Uterus (tissue), 2 donors: ENCODE results near the gene FJX1.

Experiments
- CTCF ChIP-seq, 4 experiments: fragments of 200-600 bp in 2 of 4; fragments of 450-650 bp in 2 of 4; sonication (generic) in 2 of 4; IDR thresholded peaks; one replicate each; pipeline ENCODE4 v1.5.1; 2016 to 2019; ENCODE audit warnings: antibody characterized with exemption in 4 of 4, mild to moderate bottlenecking in 2 of 4, moderate library complexity in 1 of 4
- POLR2A ChIP-seq, 2 donors: fragments of 450-650 bp; IDR thresholded peaks; one replicate each; pipeline ENCODE4 v1.6.1; 2016; ENCODE audit warnings: antibody characterized with exemption in 2 of 2, mild to moderate bottlenecking in 1 of 2, moderate library complexity in 1 of 2

- peak in 2 of 4 experiments; percentile 2 to 27 for TF ChIP-seq CTCF (IDR thresholded peaks at IDR 0.05)
- TF ChIP-seq POLR2A (IDR thresholded peaks at IDR 0.05) = no peak
These were observed 346 bp downstream of the FJX1 start for GRCh38 chr11:35618497-35619115.
